ENCODE measurements around the gene RAD51B. TPM values are rescaled to one million over a fixed set of nuclear protein-coding genes. Genes with fewer than 3 reads are reported as not detected.

Gene RAD51B
- total and polyA plus RNA-seq, 8 donors: 1.8 to 30.7 (median 15.3) TPM

GRCh38 chr14:68402525-68403101 is 583.0 kb downstream of the RAD51B start:
- H3K36me3 ChIP-seq: no peaks in the 10 kb centered on the region
- intact Hi-C loops (cut with DNase I; ENCODE audit: low total_unique reads): no loop called here
- 80 to 90% (median 85%) methylated on average over 7 of the region's 7 CpGs for WGBS, 5 donors
- DNase-seq: no peak
- peak overlapping the region in 2 of 5 donors; percentile 40 to 65 for H3K27ac ChIP-seq
- TF ChIP-seq POLR2A (IDR thresholded peaks at IDR 0.05) (no peak), EP300 (IDR thresholded peaks at IDR 0.05) (no peak), POLR2AphosphoS5 (IDR thresholded peaks at IDR 0.05) (no peak)
- TF ChIP-seq, protein P1, sequence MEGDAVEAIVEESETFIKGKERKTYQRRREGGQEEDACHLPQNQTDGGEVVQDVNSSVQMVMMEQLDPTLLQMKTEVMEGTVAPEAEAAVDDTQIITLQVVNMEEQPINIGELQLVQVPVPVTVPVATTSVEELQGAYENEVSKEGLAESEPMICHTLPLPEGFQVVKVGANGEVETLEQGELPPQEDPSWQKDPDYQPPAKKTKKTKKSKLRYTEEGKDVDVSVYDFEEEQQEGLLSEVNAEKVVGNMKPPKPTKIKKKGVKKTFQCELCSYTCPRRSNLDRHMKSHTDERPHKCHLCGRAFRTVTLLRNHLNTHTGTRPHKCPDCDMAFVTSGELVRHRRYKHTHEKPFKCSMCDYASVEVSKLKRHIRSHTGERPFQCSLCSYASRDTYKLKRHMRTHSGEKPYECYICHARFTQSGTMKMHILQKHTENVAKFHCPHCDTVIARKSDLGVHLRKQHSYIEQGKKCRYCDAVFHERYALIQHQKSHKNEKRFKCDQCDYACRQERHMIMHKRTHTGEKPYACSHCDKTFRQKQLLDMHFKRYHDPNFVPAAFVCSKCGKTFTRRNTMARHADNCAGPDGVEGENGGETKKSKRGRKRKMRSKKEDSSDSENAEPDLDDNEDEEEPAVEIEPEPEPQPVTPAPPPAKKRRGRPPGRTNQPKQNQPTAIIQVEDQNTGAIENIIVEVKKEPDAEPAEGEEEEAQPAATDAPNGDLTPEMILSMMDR (IDR thresholded peaks at IDR 0.05): no peak
- no peak overlapping the region for H3K4me3 ChIP-seq
- no peaks in the 10 kb centered on the region for H3K9me3 ChIP-seq
- no peaks in the 10 kb centered on the region for H3K27me3 ChIP-seq
- H3K4me1 ChIP-seq: peaks cover 0 to 67% (median 33%) of the 10 kb centered on the region in 4 donors

- 59 to 81% (median 77%) methylated on average over 4 of the region's 4 CpGs for WGBS, 5 donors
- intact Hi-C loops (cut with DNase I; ENCODE audit: low total_unique reads): no loop called here
These were observed 583.9 kb downstream of the RAD51B start for GRCh38 chr14:68403191-68404145.

DNA sequence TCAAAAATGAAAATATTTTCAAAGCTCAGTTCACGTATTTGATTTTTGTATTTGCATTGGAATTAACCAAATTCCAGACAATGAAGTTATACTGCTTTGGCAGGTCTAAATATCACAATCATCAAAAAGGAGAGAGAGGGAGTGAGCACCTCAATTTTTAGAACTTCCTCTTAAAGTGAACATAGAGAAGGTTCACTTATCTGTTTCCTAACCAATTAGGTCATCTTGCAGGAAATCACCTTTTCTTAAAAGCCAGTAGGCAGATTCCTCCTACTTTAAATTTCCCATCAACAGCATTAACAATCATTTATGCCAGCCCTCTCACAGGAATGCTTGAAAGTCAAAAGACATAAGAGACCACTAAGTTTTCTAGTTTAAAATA is 584.6 kb downstream of the RAD51B start:
- H3K4me1 ChIP-seq: peaks cover 0 to 62% (median 29%) of the 10 kb centered on the region in 4 donors
- H3K27ac ChIP-seq: peak overlapping the region in 3 of 5 donors; percentile 17 to 65 (median 40)
- WGBS, 5 donors: 76 to 83% (median 82%) methylated on average over 1 of the region's 1 CpG

More at GRCh38 chr14:68403191-68404145, 583.9 kb downstream of the RAD51B start:
- Histone ChIP-seq H3K9me3 (no peaks in the 10 kb centered on the region), H3K27ac (peak overlapping the region in 3 of 5 donors; percentile 17 to 65 (median 40)), H3K27me3 (no peaks in the 10 kb centered on the region), H3K4me3 (no peak overlapping the region), H3K4me1 (peaks cover 0 to 59% (median 32%) of the 10 kb centered on the region in 4 donors), H3K36me3 (no peaks in the 10 kb centered on the region)
- TF ChIP-seq, protein P1 (IDR thresholded peaks at IDR 0.05): no peak
- TF ChIP-seq POLR2AphosphoS5 (IDR thresholded peaks at IDR 0.05) (no peak), POLR2A (IDR thresholded peaks at IDR 0.05) (no peak), EP300 (IDR thresholded peaks at IDR 0.05) (no peak)
- no peak for DNase-seq

DNA sequence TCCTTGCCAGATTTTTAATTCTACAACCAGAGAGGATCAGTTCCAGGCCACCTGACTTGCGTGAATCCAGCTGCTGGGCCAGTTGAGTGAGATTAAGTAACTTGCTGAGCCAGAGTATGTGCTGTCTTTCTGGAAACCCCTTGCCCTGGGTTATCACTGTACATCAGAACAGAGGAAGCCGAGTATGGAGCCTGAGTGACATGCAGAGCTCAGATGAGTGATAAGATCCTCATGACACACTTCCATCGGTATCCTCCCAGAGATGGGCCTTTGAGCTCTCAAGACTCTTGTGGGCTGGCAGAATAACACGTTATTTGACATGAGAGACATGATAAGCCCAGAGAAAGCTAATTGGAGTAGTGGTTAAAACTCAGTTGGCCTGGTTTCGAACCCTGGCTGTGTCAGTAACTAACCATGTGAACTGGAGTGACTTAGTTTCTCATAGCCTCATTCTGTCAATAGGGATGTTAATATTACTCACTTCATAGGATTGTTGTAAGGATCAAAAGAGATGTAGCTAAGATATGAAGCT is 585.1 kb downstream of the RAD51B start:
- H3K9me3 ChIP-seq: no peaks in the 10 kb centered on the region
- H3K4me3 ChIP-seq: no peak overlapping the region
- peak overlapping the region in 3 of 5 donors; percentile 17 to 65 (median 34) for H3K27ac ChIP-seq
- H3K36me3 ChIP-seq: no peaks in the 10 kb centered on the region
- intact Hi-C loops (cut with DNase I; ENCODE audit: low total_unique reads): no loop called here
- 62 to 75% (median 65%) methylated on average over 5 of the region's 5 CpGs for WGBS, 5 donors
- DNase-seq: no peak
- H3K4me1 ChIP-seq: peaks cover 0 to 61% (median 26%) of the 10 kb centered on the region in 4 donors
- H3K27me3 ChIP-seq: no peaks in the 10 kb centered on the region
- no peak for TF ChIP-seq POLR2A (IDR thresholded peaks at IDR 0.05)
- TF ChIP-seq, protein P1 (IDR thresholded peaks at IDR 0.05): no peak
- TF ChIP-seq POLR2AphosphoS5 (IDR thresholded peaks at IDR 0.05): no peak
- no peak for TF ChIP-seq EP300 (IDR thresholded peaks at IDR 0.05)

More for the DNA sequence above, 584.6 kb downstream of the RAD51B start:
- Histone ChIP-seq H3K9me3 (no peaks in the 10 kb centered on the region), H3K27me3 (no peaks in the 10 kb centered on the region), H3K36me3 (no peaks in the 10 kb centered on the region), H3K4me3 (no peak overlapping the region)
- intact Hi-C loops (cut with DNase I; ENCODE audit: low total_unique reads): no loop called here
- no peak for DNase-seq
- TF ChIP-seq, protein P1 (IDR thresholded peaks at IDR 0.05): no peak
- TF ChIP-seq EP300 (IDR thresholded peaks at IDR 0.05) (no peak), POLR2A (IDR thresholded peaks at IDR 0.05) (no peak), POLR2AphosphoS5 (IDR thresholded peaks at IDR 0.05) (no peak)
